ENCODE results near the gene ZIC2.

ZIC2 gene

GRCh38 chr13:99965329-99966000, 16.1 kb upstream of the ZIC2 start:
- DNase-seq (ENCODE audit: extremely low spot score): no peak
- no peak for TF ChIP-seq CTCF (IDR thresholded peaks at IDR 0.05; ENCODE audit: control extremely low read depth, extremely low read depth, low read depth, missing control alignments)
- ChIA-PET POLR2A (no interaction called here), CTCF (no interaction called here)

GRCh38 chr13:99966064-99966805, 15.3 kb upstream of the ZIC2 start:
- DNase-seq (ENCODE audit: extremely low spot score): no peak
- CTCF ChIA-PET: interaction anchor here (0.7 to 1.0 kb wide), 2 partner anchors 9 to 65 kb away, joined by 3 read pairs; no protein-coding TSS in a partner anchor

GRCh38 chr13:99967498-99967868, 14.1 kb upstream of the ZIC2 start:
- no peak for DNase-seq (ENCODE audit: extremely low spot score)
- POLR2A ChIA-PET: no interaction called here
- CTCF ChIA-PET: interaction anchor here (1.0 kb wide), 3 partner anchors 8 to 14 kb away, joined by 3 read pairs; partner anchors contain the start of gene ZIC2
- no peak for TF ChIP-seq CTCF (IDR thresholded peaks at IDR 0.05; ENCODE audit: control extremely low read depth, extremely low read depth, low read depth, missing control alignments)

More at GRCh38 chr13:99966064-99966805, 15.3 kb upstream of the ZIC2 start:
- POLR2A ChIA-PET: no interaction called here
- TF ChIP-seq CTCF (IDR thresholded peaks at IDR 0.05; ENCODE audit: control extremely low read depth, extremely low read depth, low read depth, missing control alignments): no peak

- TF ChIP-seq CTCF (IDR thresholded peaks at IDR 0.05; ENCODE audit: control extremely low read depth, extremely low read depth, low read depth, missing control alignments): no peak
- DNase-seq (ENCODE audit: extremely low spot score): no peak
- ChIA-PET POLR2A (no interaction called here), CTCF (interaction anchor here (1.0 kb wide), 2 partner anchors 10 to 13 kb away, joined by 3 read pairs; partner anchors contain the start of gene ZIC2)
These were observed 13.6 kb upstream of the ZIC2 start for GRCh38 chr13:99967869-99968520.

GRCh38 chr13:99968521-99969452, 12.8 kb upstream of the ZIC2 start:
- CTCF ChIA-PET: no interaction called here
- no peak for DNase-seq (ENCODE audit: extremely low spot score)
- POLR2A ChIA-PET: no interaction called here
- no peak for TF ChIP-seq CTCF (IDR thresholded peaks at IDR 0.05; ENCODE audit: control extremely low read depth, extremely low read depth, low read depth, missing control alignments)

GRCh38 chr13:99969453-99969918, 12.1 kb upstream of the ZIC2 start:
- TF ChIP-seq CTCF (IDR thresholded peaks at IDR 0.05; ENCODE audit: control extremely low read depth, extremely low read depth, low read depth, missing control alignments): no peak
- ChIA-PET CTCF (no interaction called here), POLR2A (no interaction called here)
- no peak for DNase-seq (ENCODE audit: extremely low spot score)
